Body of pancreas (tissue), 4 donors: Measurements from ENCODE around the gene HTRA3. TPM values are rescaled to one million over a fixed set of nuclear protein-coding genes. Genes with fewer than 3 reads are reported as not detected.

ENCODE experiments used
- ATAC-seq: fragments of 150-250 bp; one replicate; pipeline ENCODE4 v1.9.1; 2016
- DNase-seq, 4 donors: peaks; one replicate each; pipeline ENCODE4 v3.0.0-alpha.2; 2019
- H3K27ac ChIP-seq, 4 donors: fragments of 200-600 bp; sonication (generic); 1 replicate in 3 of 4; 2 replicates in 1 of 4; pipeline versions ENCODE4 v1.5.1 to v1.6.1; 2016 to 2019; ENCODE audit warnings: mild to moderate bottlenecking in 1 of 4, mixed read lengths in 1 of 4, moderate library complexity in 1 of 4
- H3K27me3 ChIP-seq, 2 donors: fragments of 200-600 bp; sonication (generic); one replicate each; pipeline ENCODE4 v1.6.0; 2016; ENCODE audit warnings: mild to moderate bottlenecking in 1 of 2
- H3K36me3 ChIP-seq, 2 donors: fragments of 200-600 bp; sonication (generic); replicated peaks in 1 of 2; 2 replicates each; pipeline ENCODE4 v1.5.1; 2016; ENCODE audit warnings: low read depth in 2 of 2; ENCODE audit not compliant: insufficient read depth in 1 of 2
- H3K4me1 ChIP-seq: fragments of 200-600 bp; sonication (generic); one replicate; pipeline ENCODE4 v1.6.0; 2016
- H3K4me3 ChIP-seq, 2 donors: fragments of 200-600 bp; sonication (generic); 1 replicate in 1 of 2; 2 replicates in 1 of 2; pipeline ENCODE4 v1.5.1; 2016 to 2019
- H3K9me3 ChIP-seq, 3 donors: fragments of 200-600 bp; sonication (generic); 1 replicate in 2 of 3; 2 replicates in 1 of 3; pipeline ENCODE4 v1.5.1; 2016
- POLR2A ChIP-seq, 3 donors: fragments of 450-650 bp; IDR thresholded peaks; one replicate each; pipeline ENCODE4 v1.6.1; 2016; ENCODE audit warnings: antibody characterized with exemption in 3 of 3, mild to moderate bottlenecking in 2 of 3
- WGBS, 2 donors: methylation state at CpG; one replicate each; pipeline ENCODE4 v1.1.5; 2017; 5-methylcytosine and 5-hydroxymethylcytosine counted together
- intact Hi-C: fragments of 100-400 bp; cut with DNase I; formaldehyde crosslinking; loops from one replicate; pipeline ENCODE4 v1.15.1; 2023
- total RNA-seq, 2 donors: library from RNA; depleted of rRNA; stranded (reverse); fragments of >200 nt; gene quantifications; one replicate each; pipeline ENCODE4 v1.1.0, GENCODE V29; 2016
- TF ChIP-seq, protein P1 (sequence below), 7 experiments: fragments of 450-650 bp in 4 of 7; fragments of 200-600 bp in 3 of 7; sonication (generic) in 3 of 7; IDR thresholded peaks; one replicate each; pipeline ENCODE4 v1.5.1; 2016 to 2019; ENCODE audit warnings: antibody characterized with exemption in 7 of 7

Gene HTRA3
- total RNA-seq, 2 donors from 2014 or later: 4.2 to 17.5 TPM

DNA sequence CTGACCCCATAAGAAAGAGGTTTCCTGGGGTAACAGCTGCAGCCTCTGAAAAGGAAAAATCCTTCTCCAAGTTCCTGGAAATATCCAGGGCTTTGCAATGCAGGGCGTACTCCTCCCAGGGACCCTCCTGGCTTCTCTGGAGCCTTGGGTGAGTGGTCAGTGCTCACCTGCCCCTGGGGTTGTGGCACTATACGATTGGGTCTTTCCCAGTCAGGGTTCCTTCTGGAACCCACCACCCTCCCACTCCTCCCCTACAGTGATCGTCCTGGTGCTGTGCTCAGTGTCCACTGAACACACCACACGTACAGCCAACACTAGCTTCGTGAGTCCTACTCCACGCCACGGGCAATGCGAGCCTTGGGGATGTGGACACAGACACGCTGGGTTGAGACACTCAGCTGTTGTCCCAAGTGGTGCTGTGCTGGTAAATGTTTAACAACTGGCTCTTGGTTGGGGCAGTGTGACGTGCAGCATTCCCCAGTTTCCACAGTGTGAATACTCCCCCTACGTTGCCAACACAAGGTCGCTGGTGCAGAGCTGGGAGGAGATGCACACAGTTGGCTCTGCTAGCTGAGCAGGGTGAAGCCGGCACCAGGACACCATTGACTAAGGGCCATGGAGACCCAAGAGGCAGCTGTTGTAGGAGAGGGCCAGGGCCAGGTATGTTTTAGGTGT lies 65.4 kb downstream of the HTRA3 start:
- TF ChIP-seq, protein P1, sequence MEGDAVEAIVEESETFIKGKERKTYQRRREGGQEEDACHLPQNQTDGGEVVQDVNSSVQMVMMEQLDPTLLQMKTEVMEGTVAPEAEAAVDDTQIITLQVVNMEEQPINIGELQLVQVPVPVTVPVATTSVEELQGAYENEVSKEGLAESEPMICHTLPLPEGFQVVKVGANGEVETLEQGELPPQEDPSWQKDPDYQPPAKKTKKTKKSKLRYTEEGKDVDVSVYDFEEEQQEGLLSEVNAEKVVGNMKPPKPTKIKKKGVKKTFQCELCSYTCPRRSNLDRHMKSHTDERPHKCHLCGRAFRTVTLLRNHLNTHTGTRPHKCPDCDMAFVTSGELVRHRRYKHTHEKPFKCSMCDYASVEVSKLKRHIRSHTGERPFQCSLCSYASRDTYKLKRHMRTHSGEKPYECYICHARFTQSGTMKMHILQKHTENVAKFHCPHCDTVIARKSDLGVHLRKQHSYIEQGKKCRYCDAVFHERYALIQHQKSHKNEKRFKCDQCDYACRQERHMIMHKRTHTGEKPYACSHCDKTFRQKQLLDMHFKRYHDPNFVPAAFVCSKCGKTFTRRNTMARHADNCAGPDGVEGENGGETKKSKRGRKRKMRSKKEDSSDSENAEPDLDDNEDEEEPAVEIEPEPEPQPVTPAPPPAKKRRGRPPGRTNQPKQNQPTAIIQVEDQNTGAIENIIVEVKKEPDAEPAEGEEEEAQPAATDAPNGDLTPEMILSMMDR (IDR thresholded peaks at IDR 0.05): no peak
- no peak for TF ChIP-seq POLR2A (IDR thresholded peaks at IDR 0.05)
- ATAC-seq: peak; percentile 62
- 32 to 50% methylated on average over 3 to 13 of the region's 13 CpGs for WGBS, 2 donors
- no peak overlapping the region for H3K4me3 ChIP-seq
- peaks cover 10% of the 10 kb centered on the region for H3K4me1 ChIP-seq
- no peaks in the 10 kb centered on the region for H3K27me3 ChIP-seq
- H3K9me3 ChIP-seq: no peaks in the 10 kb centered on the region
- H3K27ac ChIP-seq: peak overlapping the region in 1 of 4 donors; percentile 50
- DNase-seq: peak in 3 of 4 donors; percentile 29 to 51 (median 39)
- no peaks in the 10 kb centered on the region for H3K36me3 ChIP-seq
- intact Hi-C loops: no loop called here

DNA sequence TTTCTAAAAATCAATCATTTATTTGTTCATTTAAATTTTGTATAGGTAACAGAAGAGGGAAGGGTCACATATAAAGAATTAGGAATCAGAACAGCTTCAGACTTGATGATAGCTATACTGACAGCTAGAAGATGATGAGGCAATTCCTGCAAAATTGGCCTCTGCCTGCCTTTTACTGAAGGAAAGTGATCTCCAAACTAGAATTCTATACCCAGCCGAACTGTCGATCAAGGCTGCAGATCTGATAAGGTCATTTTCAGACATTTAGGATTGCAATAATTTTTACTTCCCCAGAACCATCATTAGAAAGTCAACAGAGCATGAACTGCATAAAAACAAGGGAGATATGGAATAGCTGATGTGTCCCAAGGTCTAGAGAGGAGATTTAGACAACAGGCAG lies 66.3 kb downstream of the HTRA3 start:
- Histone ChIP-seq H3K27ac (no peak overlapping the region), H3K27me3 (no peaks in the 10 kb centered on the region), H3K4me1 (peaks cover 10% of the 10 kb centered on the region), H3K9me3 (no peaks in the 10 kb centered on the region), H3K36me3 (no peaks in the 10 kb centered on the region), H3K4me3 (no peak overlapping the region)
- ATAC-seq: no peak
- TF ChIP-seq, protein P1 (IDR thresholded peaks at IDR 0.05): no peak
- TF ChIP-seq POLR2A (IDR thresholded peaks at IDR 0.05): no peak
- WGBS, 2 donors: 89 to 96% methylated on average over 2 of the region's 2 CpGs
- DNase-seq: no peak
- intact Hi-C loops: no loop called here

DNA sequence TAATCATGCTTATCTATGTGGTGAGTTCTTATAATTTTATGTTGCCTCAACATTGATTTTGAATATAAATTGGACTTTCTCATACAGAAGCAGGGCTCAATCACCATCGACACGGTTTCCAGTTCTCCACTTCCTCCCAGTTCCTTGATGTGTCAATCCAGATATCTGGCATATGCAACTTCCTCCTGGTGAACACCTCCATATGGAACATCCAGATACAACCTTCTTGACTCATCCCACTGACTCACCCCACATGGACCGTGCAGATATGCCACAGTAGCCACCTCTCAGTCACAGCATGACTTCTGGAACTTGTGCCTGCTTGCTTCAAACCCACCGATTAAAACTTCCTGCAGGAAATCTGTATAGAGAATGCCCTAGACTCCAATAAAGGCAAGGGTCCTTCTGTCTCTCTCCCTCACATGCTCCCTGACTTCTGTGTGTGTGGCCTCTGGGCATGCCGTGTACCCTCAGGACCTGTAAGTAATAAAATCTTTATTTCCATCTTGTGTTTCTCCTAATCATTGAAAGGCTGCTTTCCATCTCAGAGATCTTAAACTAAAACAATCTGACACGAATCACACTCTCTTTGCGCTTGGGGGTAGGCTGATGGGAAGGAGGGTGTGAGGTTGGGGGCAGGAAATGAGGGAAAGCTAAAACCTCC lies 67.0 kb downstream of the HTRA3 start:
- DNase-seq (no peak), ATAC-seq (no peak)
- 85 to 87% methylated on average over 7 of the region's 7 CpGs for WGBS, 2 donors
- peaks cover 10% of the 10 kb centered on the region for H3K4me1 ChIP-seq
- H3K36me3 ChIP-seq: no peaks in the 10 kb centered on the region
- no peak overlapping the region for H3K4me3 ChIP-seq
- H3K27me3 ChIP-seq: no peaks in the 10 kb centered on the region
- H3K27ac ChIP-seq: no peak overlapping the region
- TF ChIP-seq, protein P1 (IDR thresholded peaks at IDR 0.05): no peak
- no peak for TF ChIP-seq POLR2A (IDR thresholded peaks at IDR 0.05)
- intact Hi-C loops: no loop called here
- no peaks in the 10 kb centered on the region for H3K9me3 ChIP-seq

DNA sequence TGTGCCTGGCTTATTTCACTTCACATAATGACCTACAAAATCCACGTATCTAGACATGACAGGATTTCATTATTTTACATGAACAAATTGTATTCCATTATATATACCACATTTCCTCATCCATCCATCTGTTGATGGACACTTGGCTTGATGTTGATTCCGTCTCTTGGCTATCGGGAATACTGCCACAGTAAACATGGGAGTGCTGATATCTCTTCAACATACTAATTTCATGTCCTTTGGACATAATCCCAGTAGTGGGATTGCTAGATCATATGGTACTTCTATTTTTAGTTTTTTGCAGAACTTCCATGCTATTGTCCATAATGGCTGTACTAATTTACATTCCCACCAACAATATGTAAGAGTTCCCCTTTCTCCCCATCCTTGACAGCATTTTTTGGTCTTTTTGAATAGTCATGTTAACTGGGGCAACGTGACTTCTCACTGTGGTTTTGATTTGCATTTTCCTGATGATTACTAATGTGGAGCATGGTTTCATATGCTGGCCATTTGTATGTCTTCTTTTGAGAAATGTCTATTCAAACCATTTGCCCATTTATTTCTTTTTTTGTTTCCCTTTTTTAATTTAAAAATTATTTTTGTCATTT lies 68.9 kb downstream of the HTRA3 start:
- Histone ChIP-seq H3K4me3 (no peak overlapping the region), H3K36me3 (no peaks in the 10 kb centered on the region), H3K27me3 (no peaks in the 10 kb centered on the region), H3K27ac (no peak overlapping the region), H3K4me1 (peaks cover 10% of the 10 kb centered on the region), H3K9me3 (no peaks in the 10 kb centered on the region)
- 25 to 36% methylated on average over 4 of the region's 4 CpGs for WGBS, 2 donors
- TF ChIP-seq, protein P1 (IDR thresholded peaks at IDR 0.05): no peak
- no peak for TF ChIP-seq POLR2A (IDR thresholded peaks at IDR 0.05)
- no peak for DNase-seq
- no peak for ATAC-seq
- intact Hi-C loops: no loop called here
